Right atrium auricular region (tissue), 2 donors: ENCODE data around the gene CCDC184. TPM values are rescaled to one million over a fixed set of nuclear protein-coding genes. Genes with fewer than 3 reads are reported as not detected.

Experiments used
- DNase-seq: peaks from one replicate; pipeline ENCODE4 v3.0.0-alpha.2; 2019; ENCODE audit warnings: low spot score
- H3K27ac ChIP-seq, 2 donors: fragments of 200-600 bp; sonication (generic); 1 replicate in 1 of 2; 2 replicates in 1 of 2; pipeline ENCODE4 v1.5.1; 2016 to 2019
- H3K27me3 ChIP-seq, 2 donors: fragments of 200-600 bp; sonication (generic); one replicate each; pipeline versions ENCODE4 v1.5.1 to v1.6.0; 2017 to 2019
- H3K36me3 ChIP-seq: fragments of 200-600 bp; sonication (generic); one replicate; pipeline ENCODE4 v1.5.1; 2016
- H3K4me1 ChIP-seq, 2 donors: fragments of 200-600 bp; sonication (generic); one replicate each; pipeline versions ENCODE4 v1.5.1 to v1.6.0; 2017 to 2019
- H3K4me3 ChIP-seq, 2 donors: fragments of 200-600 bp; sonication (generic); 1 replicate in 1 of 2; 2 replicates in 1 of 2; pipeline ENCODE4 v1.5.1; 2017 to 2019; ENCODE audit warnings: mild to moderate bottlenecking in 1 of 2, moderate library complexity in 1 of 2
- H3K9me3 ChIP-seq, 2 donors: fragments of 200-600 bp; sonication (generic); one replicate each; pipeline ENCODE4 v1.5.1; 2019
- CTCF ChIP-seq, 2 donors: fragments of 200-600 bp; sonication (generic); IDR thresholded peaks; one replicate each; pipeline ENCODE4 v1.5.1; 2019; ENCODE audit warnings: antibody characterized with exemption in 2 of 2
- total RNA-seq, 2 donors: library from RNA; depleted of rRNA; stranded (reverse); fragments of >200 nt; gene quantifications; one replicate each; pipeline ENCODE4 v1.1.0, GENCODE V29; 2016

The CCDC184 gene
- total RNA-seq, 2 donors from 2014 or later: 0.37 to 1.4 TPM

GRCh38 chr12:48160807-48161206 is 22.6 kb upstream of the CCDC184 start:
- H3K27me3 ChIP-seq: no peaks in the 10 kb centered on the region
- no peaks in the 10 kb centered on the region for H3K36me3 ChIP-seq
- DNase-seq: no peak
- no peaks in the 10 kb centered on the region for H3K9me3 ChIP-seq
- peaks cover 0 to 17% of the 10 kb centered on the region in 2 donors for H3K4me1 ChIP-seq
- H3K4me3 ChIP-seq: no peak overlapping the region
- peak overlapping the region in 1 of 2 donors; percentile 12 for H3K27ac ChIP-seq
- TF ChIP-seq CTCF (IDR thresholded peaks at IDR 0.05): no peak

- H3K27ac ChIP-seq: no peak overlapping the region
- H3K36me3 ChIP-seq: no peaks in the 10 kb centered on the region
- peaks cover 0 to under 1% of the 10 kb centered on the region in 2 donors for H3K4me1 ChIP-seq
- no peaks in the 10 kb centered on the region for H3K9me3 ChIP-seq
- no peak for DNase-seq
- TF ChIP-seq CTCF (IDR thresholded peaks at IDR 0.05): no peak
- H3K4me3 ChIP-seq: no peak overlapping the region
- H3K27me3 ChIP-seq: no peaks in the 10 kb centered on the region
These were observed 20.2 kb upstream of the CCDC184 start for GRCh38 chr12:48163150-48163747.

- no peaks in the 10 kb centered on the region for H3K36me3 ChIP-seq
- H3K9me3 ChIP-seq: no peaks in the 10 kb centered on the region
- H3K4me1 ChIP-seq: no peaks in the 10 kb centered on the region
- no peak overlapping the region for H3K4me3 ChIP-seq
- DNase-seq: no peak
- TF ChIP-seq CTCF (IDR thresholded peaks at IDR 0.05): no peak
- no peaks in the 10 kb centered on the region for H3K27me3 ChIP-seq
- no peak overlapping the region for H3K27ac ChIP-seq
These were observed 19.0 kb upstream of the CCDC184 start for GRCh38 chr12:48164451-48164850.

GRCh38 chr12:48165089-48165981 is 18.1 kb upstream of the CCDC184 start:
- Histone ChIP-seq H3K36me3 (no peaks in the 10 kb centered on the region), H3K4me3 (no peak overlapping the region), H3K27me3 (no peaks in the 10 kb centered on the region), H3K27ac (no peak overlapping the region), H3K9me3 (no peaks in the 10 kb centered on the region), H3K4me1 (no peaks in the 10 kb centered on the region)
- peak; percentile 83 to 89 for TF ChIP-seq CTCF (IDR thresholded peaks at IDR 0.05)
- DNase-seq: no peak

- no peak for DNase-seq
- H3K4me1 ChIP-seq: no peaks in the 10 kb centered on the region
- no peaks in the 10 kb centered on the region for H3K27me3 ChIP-seq
- no peaks in the 10 kb centered on the region for H3K9me3 ChIP-seq
- H3K27ac ChIP-seq: no peak overlapping the region
- no peaks in the 10 kb centered on the region for H3K36me3 ChIP-seq
- H3K4me3 ChIP-seq: no peak overlapping the region
- TF ChIP-seq CTCF (IDR thresholded peaks at IDR 0.05): no peak
These were observed 14.4 kb upstream of the CCDC184 start for GRCh38 chr12:48169011-48169410.
